Natural killer cell (primary cell): ENCODE measurements around the gene GCSAM. TPM values are rescaled to one million over a fixed set of nuclear protein-coding genes. Genes with fewer than 3 reads are reported as not detected.

Experiments
- total RNA-seq, 4 donors: library from RNA; stranded (reverse); fragments of 120-200 nt in 1 of 4; gene quantifications; one replicate each; pipeline versions ENCODE4 v1.2.3 to v1.2.4, GENCODE V29; 2013 to 2022

GCSAM gene
- total RNA-seq, 3 donors from 2014 or later (not counting 1 experiment from before 2014, with no cell fraction given), result 0.59 to 3.0 (median 1.1) TPM

Other genes with a start within 250 kb of the GCSAM start
- 10 to 100 TPM; 21.6 to 24.0 (median 22.6) TPM for gene ABHD10, start 154.2 kb downstream of the GCSAM start, total RNA-seq
- not detected for gene TAGLN3, start 134.3 kb downstream of the GCSAM start, total RNA-seq
- not detected for gene TMPRSS7, start 98.5 kb downstream of the GCSAM start, total RNA-seq
- gene C3orf52, start 46.9 kb downstream of the GCSAM start, total RNA-seq, result under 1 TPM in 2 of 3 donors, not detected in 1; 0.42 to 0.90 TPM
- not detected for gene SLC9C1, start 161.0 kb upstream of the GCSAM start, total RNA-seq
- gene CD200, start 199.9 kb upstream of the GCSAM start, total RNA-seq, result under 1 TPM in 1 of 3 donors, not detected in 2; 0.35 TPM